SK-N-SH treated with all-trans-retinoic acid at 6 μM for 48 hours (cell line): ENCODE results near the gene ARPC2.

Experiments
- ISL1 ChIP-seq: fragments of 250-450 bp; sonication (Bioruptor Pico); IDR thresholded peaks from 2 replicates; pipeline ENCODE4 v2.1.2; 2022; ENCODE audit warnings: mild to moderate bottlenecking, moderate library complexity
- RARB ChIP-seq: fragments of 250-450 bp; sonication (Bioruptor Pico); IDR thresholded peaks from 2 replicates; pipeline ENCODE4 v1.8.0; 2021; ENCODE audit warnings: mild to moderate bottlenecking, moderate library complexity
- SNAI2 ChIP-seq: fragments of 250-450 bp; sonication (Bioruptor Pico); IDR thresholded peaks from 2 replicates; pipeline ENCODE4 v1.5.0; 2020; ENCODE audit warnings: mild to moderate bottlenecking, moderate library complexity
- ZFP3 ChIP-seq: fragments of 250-450 bp; sonication (Bioruptor Pico); IDR thresholded peaks from 2 replicates; pipeline ENCODE4 v1.5.0; 2020; ENCODE audit warnings: mild to moderate bottlenecking, moderate library complexity

- TF ChIP-seq ZFP3 (CRISPR knock-in tag) (no peak), SNAI2 (no peak), RARB (CRISPR knock-in tag) (no peak), ISL1 (no peak)
Observed at GRCh38 chr2:218192902-218193430, 24.0 kb upstream of the ARPC2 start.
